Loucy (cell line): ENCODE results near the gene NUP54.
A peak's percentile ranks its signal among the peaks of the same experiment; 100 is the strongest.

Experiments used
- H2AFZ ChIP-seq: fragments of 200-600 bp; sonication (generic); 2 replicates; pipeline ENCODE4 v1.6.0; 2016; ENCODE audit warnings: antibody characterized with exemption, mild to moderate bottlenecking, low read length, moderate library complexity
- H3F3A ChIP-seq: fragments of 200-600 bp; 2 replicates; pipeline ENCODE4 v1.6.0; 2016; ENCODE audit warnings: antibody characterized with exemption, low read depth, mild to moderate bottlenecking
- H3K27me3 ChIP-seq: fragments of 200-600 bp; sonication (generic); 2 replicates; pipeline ENCODE4 v1.6.1; 2014; ENCODE audit warnings: low read length, mild to moderate bottlenecking; ENCODE audit not compliant: insufficient read depth, poor library complexity, severe bottlenecking
- H3K36me3 ChIP-seq: fragments of 200-600 bp; sonication (generic); 2 replicates; pipeline ENCODE4 v1.6.1; 2016; ENCODE audit warnings: low read length; ENCODE audit not compliant: insufficient read depth
- H3K4me1 ChIP-seq: fragments of 200-600 bp; sonication (generic); 2 replicates; pipeline ENCODE4 v1.5.1; 2014; ENCODE audit warnings: low read length, mild to moderate bottlenecking; ENCODE audit not compliant: insufficient read depth, poor library complexity, severe bottlenecking
- H3K4me2 ChIP-seq: fragments of 200-600 bp; sonication (generic); 2 replicates; pipeline ENCODE4 v1.6.0; 2014; ENCODE audit warnings: antibody characterized with exemption, low read length, low read depth, mild to moderate bottlenecking; ENCODE audit not compliant: poor library complexity, severe bottlenecking
- H3K4me3 ChIP-seq: fragments of 200-600 bp; sonication (generic); 2 replicates; pipeline ENCODE4 v1.5.1; 2014; ENCODE audit warnings: low read length, mild to moderate bottlenecking, mixed read lengths; ENCODE audit not compliant: poor library complexity, severe bottlenecking
- H3K79me2 ChIP-seq: fragments of 200-600 bp; sonication (generic); 2 replicates; pipeline ENCODE4 v1.6.1; 2014; ENCODE audit warnings: low read length; ENCODE audit not compliant: insufficient read depth
- H3K9ac ChIP-seq: fragments of 200-600 bp; sonication (generic); 2 replicates; pipeline ENCODE4 v1.6.0; 2014; ENCODE audit warnings: mild to moderate bottlenecking, low read depth, low read length, moderate library complexity; ENCODE audit not compliant: poor library complexity, severe bottlenecking
- H3K9me2 ChIP-seq: fragments of 200-600 bp; sonication (generic); replicated peaks from 2 replicates; pipeline ENCODE4 v1.6.1; 2016; ENCODE audit warnings: low read depth, low read length, mixed read lengths
- H3K9me3 ChIP-seq: fragments of 200-600 bp; sonication (generic); 2 replicates; pipeline ENCODE4 v1.6.1; 2014; ENCODE audit warnings: mild to moderate bottlenecking, antibody characterized with exemption, low read length, low read depth; ENCODE audit not compliant: insufficient read depth
- H4K20me1 ChIP-seq: fragments of 200-600 bp; sonication (generic); 2 replicates; pipeline ENCODE4 v1.6.0; 2014; ENCODE audit warnings: antibody characterized with exemption, low read length, mild to moderate bottlenecking; ENCODE audit not compliant: insufficient read depth, poor library complexity, severe bottlenecking
- EZH2phosphoT487 ChIP-seq: fragments of 200-600 bp; IDR thresholded peaks from 2 replicates; pipeline ENCODE4 v1.6.1; 2018; ENCODE audit warnings: antibody characterized with exemption, mild to moderate bottlenecking, moderate library complexity, borderline replicate concordance
- TF ChIP-seq, protein P1 (sequence below): fragments of 200-600 bp; sonication (generic); conservative IDR thresholded peaks from 2 replicates; pipeline ENCODE4 v1.5.1; 2014; ENCODE audit warnings: mild to moderate bottlenecking, antibody characterized with exemption, low read length

Gene NUP54

DNA sequence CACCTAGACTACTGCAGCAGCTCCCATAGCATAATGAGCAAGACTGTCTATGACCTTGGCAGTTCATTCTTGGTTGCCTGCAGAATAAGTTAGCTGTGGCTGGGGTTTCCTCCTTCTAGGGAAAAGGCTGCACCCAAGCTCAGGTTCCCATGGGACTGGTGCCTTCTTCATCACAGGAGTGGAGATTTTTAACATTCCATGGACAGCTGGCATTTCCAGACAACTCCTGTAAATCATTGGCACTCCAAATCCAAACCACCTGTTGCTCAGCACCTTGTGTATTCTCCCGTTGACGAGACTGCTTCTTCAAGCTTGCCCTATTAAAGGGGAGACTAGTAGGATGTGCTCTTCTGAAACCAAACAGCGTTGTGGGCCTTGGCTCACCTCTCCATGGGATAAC lies 7.8 kb upstream of the NUP54 start:
- Histone ChIP-seq H3K4me2 (no peak overlapping the region), H3F3A (no peaks in the 10 kb centered on the region), H3K79me2 (no peaks in the 10 kb centered on the region), H3K9ac (no peak overlapping the region), H4K20me1 (no peaks in the 10 kb centered on the region), H3K9me2 (no peaks in the 10 kb centered on the region), H3K9me3 (no peaks in the 10 kb centered on the region), H3K27me3 (no peaks in the 10 kb centered on the region), H3K4me3 (no peak overlapping the region), H3K4me1 (no peaks in the 10 kb centered on the region), H2AFZ (no peak overlapping the region), H3K36me3 (peaks cover 2% of the 10 kb centered on the region; the same call in 1 of the 2 replicates)
- no peak for TF ChIP-seq EZH2phosphoT487
- TF ChIP-seq, protein P1, sequence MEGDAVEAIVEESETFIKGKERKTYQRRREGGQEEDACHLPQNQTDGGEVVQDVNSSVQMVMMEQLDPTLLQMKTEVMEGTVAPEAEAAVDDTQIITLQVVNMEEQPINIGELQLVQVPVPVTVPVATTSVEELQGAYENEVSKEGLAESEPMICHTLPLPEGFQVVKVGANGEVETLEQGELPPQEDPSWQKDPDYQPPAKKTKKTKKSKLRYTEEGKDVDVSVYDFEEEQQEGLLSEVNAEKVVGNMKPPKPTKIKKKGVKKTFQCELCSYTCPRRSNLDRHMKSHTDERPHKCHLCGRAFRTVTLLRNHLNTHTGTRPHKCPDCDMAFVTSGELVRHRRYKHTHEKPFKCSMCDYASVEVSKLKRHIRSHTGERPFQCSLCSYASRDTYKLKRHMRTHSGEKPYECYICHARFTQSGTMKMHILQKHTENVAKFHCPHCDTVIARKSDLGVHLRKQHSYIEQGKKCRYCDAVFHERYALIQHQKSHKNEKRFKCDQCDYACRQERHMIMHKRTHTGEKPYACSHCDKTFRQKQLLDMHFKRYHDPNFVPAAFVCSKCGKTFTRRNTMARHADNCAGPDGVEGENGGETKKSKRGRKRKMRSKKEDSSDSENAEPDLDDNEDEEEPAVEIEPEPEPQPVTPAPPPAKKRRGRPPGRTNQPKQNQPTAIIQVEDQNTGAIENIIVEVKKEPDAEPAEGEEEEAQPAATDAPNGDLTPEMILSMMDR = no peak

DNA sequence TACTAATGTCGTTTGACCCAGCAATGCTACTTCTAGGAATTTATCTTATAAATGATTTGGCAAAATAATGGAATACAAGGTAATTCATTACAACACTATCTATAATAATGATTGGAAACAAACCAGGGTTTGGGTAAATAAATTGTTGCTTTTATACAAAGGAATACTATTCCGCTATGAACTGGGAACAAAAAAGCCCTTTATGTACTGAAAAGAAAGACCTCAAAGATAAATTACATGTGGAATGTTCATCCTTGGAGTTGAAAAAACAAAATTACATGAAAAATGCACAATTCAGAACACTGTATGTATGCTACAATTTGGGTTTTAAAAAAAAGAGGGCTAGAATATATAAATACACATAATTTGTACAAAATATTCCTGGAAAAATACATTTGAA lies 5.2 kb upstream of the NUP54 start:
- no peaks in the 10 kb centered on the region for H3K36me3 ChIP-seq
- peaks cover 10% of the 10 kb centered on the region; the same call in 1 of the 2 replicates for H3K79me2 ChIP-seq
- H3K9me3 ChIP-seq = no peaks in the 10 kb centered on the region
- H3K4me1 ChIP-seq = peaks cover 10% of the 10 kb centered on the region
- H3K4me2 ChIP-seq = no peak overlapping the region
- TF ChIP-seq, protein P1 = no peak
- no peak for TF ChIP-seq EZH2phosphoT487
- no peak overlapping the region for H3K4me3 ChIP-seq
- no peak overlapping the region for H2AFZ ChIP-seq
- H3K9me2 ChIP-seq = no peaks in the 10 kb centered on the region
- H3F3A ChIP-seq = no peaks in the 10 kb centered on the region
- no peak overlapping the region for H3K9ac ChIP-seq
- H3K27me3 ChIP-seq = no peaks in the 10 kb centered on the region
- H4K20me1 ChIP-seq = no peaks in the 10 kb centered on the region

DNA sequence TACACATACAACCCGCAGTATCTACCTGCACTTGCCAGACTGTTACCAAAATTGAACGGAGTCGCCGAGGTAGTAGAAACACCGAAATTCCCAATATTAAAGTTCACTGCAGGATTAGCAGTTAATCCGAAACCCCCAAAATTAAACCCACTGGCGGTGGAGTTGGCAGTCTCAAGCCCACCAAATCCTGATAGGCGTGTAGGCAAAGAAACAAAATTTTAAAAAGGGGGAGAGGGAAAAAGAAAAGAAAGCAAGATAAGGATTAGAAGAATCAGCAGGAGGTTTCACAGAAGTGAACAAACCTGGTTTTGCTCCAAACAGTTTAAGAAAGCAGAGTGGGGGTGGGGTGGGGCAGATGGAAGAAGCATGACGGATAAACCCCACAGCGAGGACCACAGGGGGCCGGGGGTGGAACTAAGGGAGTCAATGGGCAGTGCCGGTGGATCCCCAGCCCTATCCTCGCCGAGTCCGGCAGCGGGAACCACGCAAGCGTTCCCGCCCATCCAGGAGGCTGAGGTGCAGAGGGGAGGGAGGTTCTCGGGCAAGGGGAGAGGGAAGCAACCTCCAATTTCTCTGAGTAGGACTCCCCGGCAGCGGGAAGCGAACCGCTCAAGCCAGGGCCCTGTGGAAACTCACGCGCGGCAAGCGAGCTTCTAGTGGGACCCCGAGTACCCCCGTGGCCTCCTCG lies 599 bp downstream of the NUP54 start:
- Histone ChIP-seq H2AFZ (peak overlapping the region; percentile 93), H3K9ac (peak overlapping the region; percentile 91), H3K9me2 (no peaks in the 10 kb centered on the region), H3K4me1 (peaks cover 39% of the 10 kb centered on the region), H3K79me2 (peaks cover 61% of the 10 kb centered on the region), H3K4me2 (peak overlapping the region; percentile 94), H3K4me3 (peak overlapping the region; percentile 89), H3K27me3 (no peaks in the 10 kb centered on the region), H3F3A (no peaks in the 10 kb centered on the region), H3K9me3 (no peaks in the 10 kb centered on the region), H4K20me1 (peaks cover 45% of the 10 kb centered on the region), H3K36me3 (peaks cover under 1% of the 10 kb centered on the region; the same call in 1 of the 2 replicates)
- TF ChIP-seq EZH2phosphoT487 = no peak
- TF ChIP-seq, protein P1 = no peak
